GM21528 (cell line): Measurements from ENCODE around the gene ADAM17.
A peak's percentile ranks its signal among the peaks of the same experiment; 100 is the strongest.
"Not testable (repeated sequence)": the region's sequence is repeated elsewhere in the genome, so short reads cannot be mapped to it uniquely, and the experiment has no call there.

Source experiments
- ATAC-seq: cut with Tn5 transposase; IDR thresholded peaks from one replicate; pipeline ENCODE4 v1.9.1; 2021; ENCODE audit warnings: mild to moderate bottlenecking, moderate library complexity; ENCODE audit not compliant: unreplicated experiment, low FRiP score

ADAM17 gene

GRCh38 chr2:9555297-9556120 lies at the start of gene ADAM17:
Gene ADAM17 (minus strand): TSS chr2:9555830. CDS start chr2:9555605, 225 bp downstream.
- ATAC-seq: peak; percentile 88

DNA sequence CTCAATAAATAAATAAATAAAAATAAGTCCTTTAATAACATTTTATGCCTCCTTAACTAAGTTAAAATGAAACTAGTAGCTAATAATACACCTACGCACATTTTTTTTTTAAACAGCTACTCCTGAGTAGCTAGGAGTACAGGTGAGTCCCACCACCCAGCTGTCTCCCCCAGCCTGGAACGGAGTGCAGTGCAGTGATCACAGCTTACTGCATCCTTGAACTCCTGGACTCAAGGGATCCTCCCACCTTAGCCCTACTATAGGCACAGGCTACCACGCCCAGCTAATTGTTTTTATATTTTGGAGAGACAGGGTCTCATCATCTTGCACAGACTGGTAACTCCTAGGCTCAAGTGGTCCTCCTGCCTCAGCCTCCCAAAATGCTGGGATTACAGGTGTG lies 46.8 kb upstream of the ADAM17 start:
- ATAC-seq: no peak

DNA sequence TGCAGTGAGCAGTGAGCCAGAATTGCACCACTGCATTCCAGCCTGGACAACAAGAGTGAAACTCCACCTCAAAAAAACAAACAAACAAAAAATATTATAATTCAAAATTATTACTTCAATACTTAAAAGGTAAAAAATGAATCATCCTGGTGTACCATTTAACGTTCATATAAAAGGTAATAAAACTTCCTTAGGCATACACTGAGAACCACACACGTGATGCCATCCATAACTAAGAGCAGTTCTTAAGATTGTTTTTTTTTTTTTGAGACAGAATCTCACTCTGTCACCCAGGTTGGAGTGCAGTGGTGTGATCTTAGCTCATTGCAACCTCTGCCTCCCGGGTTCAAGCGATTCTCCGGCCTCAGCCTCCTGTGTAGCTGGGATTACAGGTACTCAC lies 45.8 kb upstream of the ADAM17 start:
- no peak for ATAC-seq

- ATAC-seq: no peak
These were observed 43.8 kb upstream of the ADAM17 start for GRCh38 chr2:9599430-9599829.

DNA sequence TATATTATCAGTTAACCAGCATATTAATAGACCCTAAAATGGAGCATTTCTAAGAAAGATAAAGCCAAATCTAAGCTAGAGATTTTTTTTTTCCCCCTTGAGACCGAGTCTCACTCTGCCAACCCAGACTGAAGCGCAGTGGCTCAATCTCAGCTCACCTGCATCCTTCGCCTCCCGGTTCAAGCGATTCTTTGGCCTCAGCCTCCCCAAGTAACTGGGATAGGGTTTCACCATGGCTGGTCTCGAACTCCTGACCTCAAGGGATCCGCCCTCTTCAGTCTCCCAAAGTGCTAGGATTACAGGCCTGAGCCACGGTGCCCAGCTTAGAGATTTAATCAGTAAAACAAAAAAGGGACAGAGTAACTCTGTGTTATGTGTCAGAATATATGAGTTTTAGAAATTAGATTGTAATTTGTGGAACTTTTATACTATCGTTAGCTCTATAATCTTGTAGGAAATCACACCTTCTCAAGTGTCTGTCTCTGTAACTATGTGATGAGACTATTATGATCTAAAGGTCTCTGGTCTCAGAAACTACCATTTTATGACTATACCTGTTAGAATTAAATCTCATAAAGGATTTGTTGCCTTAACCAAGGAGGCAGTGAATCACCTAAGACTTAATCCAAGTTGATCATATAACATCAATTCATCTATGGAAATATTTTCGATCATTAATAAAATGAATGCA lies 41.1 kb upstream of the ADAM17 start:
- ATAC-seq: no peak

GRCh38 chr2:9595746-9596145 lies 40.1 kb upstream of the ADAM17 start:
- no peak for ATAC-seq

- not testable (repeated sequence) for ATAC-seq
These were observed 39.6 kb upstream of the ADAM17 start for GRCh38 chr2:9595256-9595655.

- ATAC-seq: no peak
These were observed 38.9 kb upstream of the ADAM17 start for GRCh38 chr2:9594366-9595054.

GRCh38 chr2:9593925-9594324 lies 38.3 kb upstream of the ADAM17 start:
- ATAC-seq: no peak

DNA sequence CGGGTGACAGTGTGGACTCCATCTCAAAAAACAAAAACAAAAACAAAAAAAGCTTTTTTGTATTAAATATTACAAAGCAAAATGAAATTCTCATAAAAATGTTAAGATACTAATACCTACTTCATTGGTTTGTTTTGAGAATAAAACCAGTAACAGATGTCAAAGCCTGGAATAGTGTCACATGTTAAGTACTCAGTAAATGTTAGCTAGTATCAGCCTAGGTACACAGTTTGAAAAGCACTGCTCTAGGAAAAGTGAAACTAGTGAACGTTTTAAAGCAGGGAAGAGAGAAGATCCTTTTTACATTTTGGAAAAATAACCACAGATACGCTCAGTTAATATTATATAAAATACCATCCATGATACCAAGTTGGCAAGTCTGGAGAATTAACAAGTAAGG lies 37.1 kb upstream of the ADAM17 start:
- no peak for ATAC-seq

GRCh38 chr2:9590641-9591040 lies 35.0 kb upstream of the ADAM17 start:
- no peak for ATAC-seq

GRCh38 chr2:9586465-9586864 lies 30.8 kb upstream of the ADAM17 start:
- no peak for ATAC-seq

GRCh38 chr2:9585486-9585885 lies 29.9 kb upstream of the ADAM17 start:
- ATAC-seq: no peak

GRCh38 chr2:9584902-9585301 lies 29.3 kb upstream of the ADAM17 start:
- ATAC-seq: not testable (repeated sequence)

DNA sequence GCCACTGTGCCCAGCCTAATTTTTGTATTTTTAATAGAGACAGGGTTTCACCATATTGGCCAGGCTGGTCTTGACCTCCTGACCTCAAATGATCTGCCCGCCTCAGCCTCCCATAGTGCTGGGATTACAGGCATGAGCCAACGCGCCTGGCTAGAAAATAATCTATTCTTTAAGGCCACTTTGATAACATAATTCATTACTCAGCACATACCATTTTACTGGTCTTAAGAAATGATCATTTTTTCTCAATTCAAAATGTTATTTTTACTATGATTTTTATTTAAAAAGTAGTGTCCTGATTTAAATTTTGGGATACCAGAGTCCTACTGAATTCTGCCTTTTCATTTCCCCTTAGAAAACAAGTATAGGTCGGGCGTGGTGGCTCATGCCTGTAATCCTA lies 27.0 kb upstream of the ADAM17 start:
- ATAC-seq: no peak

DNA sequence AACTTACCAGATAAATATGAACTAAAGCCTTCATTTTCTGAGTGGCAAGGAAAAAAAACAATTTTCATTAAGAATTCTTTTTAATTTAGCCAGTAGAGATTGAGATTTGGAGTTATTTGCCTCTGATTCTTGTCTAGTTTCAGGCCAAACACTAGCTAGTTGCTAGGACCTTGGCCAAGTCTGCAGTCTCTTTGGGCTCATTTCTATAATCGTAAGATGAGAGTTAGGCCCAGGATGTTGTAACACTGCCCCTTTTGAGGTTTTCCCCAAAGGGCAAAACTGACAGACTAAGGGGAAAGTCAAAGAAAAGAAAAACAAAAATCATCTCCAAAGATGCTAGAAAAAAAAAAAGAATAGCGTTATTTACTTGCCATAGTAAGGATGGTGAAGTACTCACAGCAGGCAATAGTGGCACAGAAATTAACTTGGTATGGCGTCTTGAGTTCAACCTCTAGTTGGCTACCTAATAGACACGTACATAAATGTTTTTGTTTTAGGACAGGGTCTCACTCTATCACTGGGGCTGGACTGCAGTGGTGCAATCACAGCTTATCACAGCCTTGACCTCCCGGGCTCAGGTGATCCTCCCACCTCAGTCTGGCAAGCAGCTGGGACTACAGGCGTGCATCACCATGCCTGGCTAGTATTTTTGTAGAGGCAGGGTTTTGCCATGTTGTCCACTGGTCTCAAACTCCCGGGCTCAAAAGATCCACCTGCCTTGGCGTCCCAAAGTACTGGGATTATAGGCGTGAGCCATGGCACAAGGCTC lies 23.0 kb upstream of the ADAM17 start:
- ATAC-seq: no peak

DNA sequence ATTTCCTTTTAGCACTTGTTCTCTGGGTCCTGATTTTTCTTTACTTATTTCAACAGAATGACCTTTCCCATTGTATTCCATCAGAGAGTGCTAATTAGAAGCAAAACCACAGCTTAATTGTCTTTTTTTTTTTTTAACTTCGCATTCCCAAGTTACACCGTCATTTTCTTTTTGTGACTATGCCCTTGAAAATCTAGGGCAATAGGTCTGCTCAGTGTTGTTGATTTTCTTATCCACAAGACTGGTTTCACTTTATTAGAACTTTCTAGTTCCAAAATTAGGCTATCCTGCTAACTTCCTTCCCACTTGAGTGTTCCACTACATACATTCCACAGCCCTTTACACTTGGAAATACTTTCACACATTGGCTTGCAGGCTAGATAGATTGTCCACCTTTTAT lies 18.7 kb upstream of the ADAM17 start:
- no peak for ATAC-seq

- no peak for ATAC-seq
These were observed 18.2 kb upstream of the ADAM17 start for GRCh38 chr2:9573840-9574239.

GRCh38 chr2:9573013-9573720 lies 17.5 kb upstream of the ADAM17 start:
- ATAC-seq: no peak
